ENCODE measurements around the gene RBP3.

The RBP3 gene

DNA sequence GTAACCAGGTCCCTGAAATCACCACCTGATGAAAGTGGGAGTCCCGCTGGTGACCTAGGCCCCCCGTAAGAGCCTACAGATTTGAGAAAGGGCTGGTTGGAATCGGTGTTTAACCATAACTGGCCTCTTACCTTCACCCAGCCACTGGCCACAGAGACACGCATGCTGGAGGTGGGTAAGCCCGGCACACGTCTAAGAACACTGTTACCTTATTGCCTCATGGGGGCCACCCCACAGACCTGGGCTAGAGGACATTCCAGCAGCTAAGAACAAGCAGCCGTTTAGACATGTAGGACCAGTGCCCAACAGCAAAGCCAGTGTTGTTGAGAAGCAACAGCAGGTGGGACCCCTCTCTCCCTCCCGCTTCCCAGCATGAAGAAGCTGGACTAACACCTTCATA lies 28.4 kb upstream of the RBP3 start:
- FAIRE-seq, result no peak

DNA sequence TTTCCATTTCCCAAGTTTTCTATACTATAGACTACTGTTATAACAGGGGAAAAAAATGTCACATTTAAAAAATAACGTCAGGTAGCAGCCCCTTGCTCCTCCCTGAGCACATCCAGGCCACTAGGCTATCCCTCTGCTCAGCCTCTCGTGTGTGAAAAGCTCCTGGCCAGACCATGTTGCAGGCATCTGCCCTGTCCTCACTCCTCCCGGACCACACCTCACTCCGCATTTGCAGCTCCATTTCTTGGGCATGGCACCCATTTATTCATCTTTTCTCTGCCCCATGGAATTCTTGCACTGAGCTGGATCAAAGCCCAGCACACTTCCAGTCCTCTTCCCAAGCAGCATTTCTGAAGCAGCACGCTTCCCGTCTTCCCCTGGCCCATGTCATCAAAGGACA lies 27.4 kb upstream of the RBP3 start:
- no peak for FAIRE-seq

DNA sequence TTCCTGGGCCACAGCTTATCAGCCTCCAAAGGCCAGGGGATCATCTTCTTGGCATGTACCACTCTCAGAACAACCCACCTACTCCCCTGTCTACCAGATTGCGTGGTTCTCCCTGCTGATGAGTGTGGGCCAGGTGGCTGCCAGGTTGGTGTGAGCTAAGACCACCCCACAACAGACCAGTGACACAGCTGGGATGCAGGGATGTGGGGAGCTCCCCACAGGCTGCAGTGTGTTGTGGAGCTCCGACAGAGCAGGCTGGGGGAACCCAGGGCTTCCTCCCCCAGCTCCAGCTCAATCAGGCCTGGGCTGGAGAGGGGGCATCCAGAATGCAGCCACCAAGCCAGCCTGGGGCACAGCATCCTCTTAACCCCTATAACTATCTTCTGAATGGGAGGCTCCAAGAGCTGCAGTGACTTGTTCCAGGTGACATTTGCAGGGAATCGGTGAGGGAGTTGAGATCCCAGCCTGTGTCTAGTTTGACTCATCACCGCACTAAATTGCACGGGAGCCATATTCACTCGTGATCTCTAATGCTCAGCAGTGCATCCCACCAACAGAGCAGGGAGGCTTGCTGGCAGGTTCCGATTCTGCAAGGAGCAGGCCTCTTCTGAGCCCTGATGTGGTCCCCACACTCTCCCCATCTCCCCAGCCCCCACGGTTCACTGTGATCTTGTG lies 26.5 kb upstream of the RBP3 start:
- FAIRE-seq, result no peak

DNA sequence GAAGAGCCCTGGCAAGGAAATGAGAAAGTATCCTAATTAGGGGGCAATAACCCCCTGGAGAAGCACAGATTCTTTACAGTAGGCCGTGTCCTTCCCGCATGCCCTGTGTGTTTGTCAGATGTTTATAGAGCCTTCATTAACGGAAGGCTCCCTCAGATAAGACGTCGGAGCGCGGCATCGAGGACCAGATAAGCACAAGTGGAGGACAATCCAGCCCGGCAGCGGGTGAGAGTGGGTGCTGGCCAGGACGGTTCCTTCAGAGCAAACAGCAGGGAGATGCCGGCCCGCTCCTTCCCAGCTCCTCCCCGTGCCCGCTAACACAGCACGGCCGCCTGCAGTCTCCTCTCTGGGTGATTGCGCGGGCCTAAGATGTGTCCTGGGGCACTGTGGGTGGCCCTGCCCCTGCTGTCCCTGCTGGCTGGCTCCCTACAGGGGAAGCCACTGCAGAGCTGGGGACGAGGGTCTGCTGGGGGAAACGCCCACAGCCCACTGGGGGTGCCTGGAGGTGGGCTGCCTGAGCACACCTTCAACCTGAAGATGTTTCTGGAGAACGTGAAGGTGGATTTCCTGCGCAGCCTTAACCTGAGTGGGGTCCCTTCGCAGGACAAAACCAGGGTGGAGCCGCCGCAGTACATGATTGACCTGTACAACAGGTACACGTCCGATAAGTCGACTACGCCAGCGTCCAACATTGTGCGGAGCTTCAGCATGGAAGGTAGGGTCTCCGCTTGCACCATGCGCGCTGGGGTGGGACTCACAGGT lies 25.7 kb upstream of the RBP3 start, which contains the start of gene GDF2:
TSS of gene GDF2 (plus strand) at position 155 of the 762 bp plus-strand sequence. CDS start at position 370, 215 bp downstream.
- FAIRE-seq, result no peak

DNA sequence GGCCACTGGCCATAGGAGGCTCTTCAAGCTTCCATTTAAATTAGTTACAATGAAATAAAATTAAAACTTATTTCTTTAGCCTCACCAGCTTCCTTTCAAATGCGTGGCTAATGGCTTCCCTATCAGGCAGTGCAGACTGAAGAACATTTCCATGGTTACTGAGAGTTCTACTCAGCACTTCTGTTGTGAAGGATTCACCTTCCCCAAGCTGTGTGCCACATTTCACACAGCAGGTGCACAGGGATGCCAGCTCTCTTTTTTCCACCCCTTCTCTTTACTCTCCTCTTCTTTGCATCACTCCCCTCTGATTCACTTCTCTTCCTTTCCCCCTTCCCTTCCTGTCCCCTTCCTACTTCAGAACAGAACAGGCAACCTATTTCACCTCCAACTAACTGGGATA lies 25.1 kb upstream of the RBP3 start:
- FAIRE-seq, result no peak

DNA sequence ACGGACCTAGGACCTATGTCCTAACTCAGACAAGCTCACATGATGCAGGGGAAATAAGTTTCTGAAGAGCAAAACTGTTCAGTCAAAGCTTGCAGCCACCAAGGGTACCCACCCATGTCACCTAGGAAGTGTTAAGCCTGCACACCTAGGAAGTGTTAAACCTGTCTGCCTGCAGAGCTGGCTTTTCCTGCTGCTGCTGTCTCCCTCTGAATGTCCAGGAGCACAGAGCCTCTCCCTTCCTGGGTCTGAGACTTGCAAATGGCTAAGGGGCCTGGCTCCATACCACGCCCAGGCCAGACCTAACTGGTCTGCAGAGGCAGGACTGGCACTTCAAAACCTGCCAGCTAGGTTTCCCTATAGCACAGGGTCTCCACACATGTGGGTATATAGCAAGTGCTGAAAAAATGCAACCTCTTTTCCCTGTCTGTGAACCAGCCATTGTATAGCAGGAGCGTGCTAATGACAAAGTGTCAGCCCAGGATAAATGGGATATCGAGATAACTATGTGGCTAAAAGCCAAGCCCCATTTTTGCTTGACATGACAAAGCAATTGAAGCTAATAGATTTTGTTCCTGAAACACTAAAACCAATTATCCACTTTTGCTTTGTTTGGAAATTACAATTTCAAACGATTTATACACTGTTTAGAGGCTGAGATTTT lies 24.4 kb upstream of the RBP3 start:
- no peak for FAIRE-seq

DNA sequence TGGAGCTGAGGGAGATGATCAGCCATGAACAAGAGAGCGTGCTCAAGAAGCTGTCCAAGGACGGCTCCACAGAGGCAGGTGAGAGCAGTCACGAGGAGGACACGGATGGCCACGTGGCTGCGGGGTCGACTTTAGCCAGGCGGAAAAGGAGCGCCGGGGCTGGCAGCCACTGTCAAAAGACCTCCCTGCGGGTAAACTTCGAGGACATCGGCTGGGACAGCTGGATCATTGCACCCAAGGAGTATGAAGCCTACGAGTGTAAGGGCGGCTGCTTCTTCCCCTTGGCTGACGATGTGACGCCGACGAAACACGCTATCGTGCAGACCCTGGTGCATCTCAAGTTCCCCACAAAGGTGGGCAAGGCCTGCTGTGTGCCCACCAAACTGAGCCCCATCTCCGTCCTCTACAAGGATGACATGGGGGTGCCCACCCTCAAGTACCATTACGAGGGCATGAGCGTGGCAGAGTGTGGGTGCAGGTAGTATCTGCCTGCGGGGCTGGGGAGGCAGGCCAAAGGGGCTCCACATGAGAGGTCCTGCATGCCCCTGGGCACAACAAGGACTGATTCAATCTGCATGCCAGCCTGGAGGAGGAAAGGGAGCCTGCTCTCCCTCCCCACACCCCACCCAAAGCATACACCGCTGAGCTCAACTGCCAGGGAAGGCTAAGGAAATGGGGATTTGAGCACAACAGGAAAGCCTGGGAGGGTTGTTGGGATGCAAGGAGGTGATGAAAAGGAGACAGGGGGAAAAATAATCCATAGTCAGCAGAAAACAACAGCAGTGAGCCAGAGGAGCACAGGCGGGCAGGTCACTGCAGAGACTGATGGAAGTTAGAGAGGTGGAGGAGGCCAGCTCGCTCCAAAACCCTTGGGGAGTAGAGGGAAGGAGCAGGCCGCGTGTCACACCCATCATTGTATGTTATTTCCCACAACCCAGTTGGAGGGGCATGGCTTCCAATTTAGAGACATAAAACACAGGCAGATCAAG lies 22.6 kb upstream of the RBP3 start:
- no peak for FAIRE-seq

DNA sequence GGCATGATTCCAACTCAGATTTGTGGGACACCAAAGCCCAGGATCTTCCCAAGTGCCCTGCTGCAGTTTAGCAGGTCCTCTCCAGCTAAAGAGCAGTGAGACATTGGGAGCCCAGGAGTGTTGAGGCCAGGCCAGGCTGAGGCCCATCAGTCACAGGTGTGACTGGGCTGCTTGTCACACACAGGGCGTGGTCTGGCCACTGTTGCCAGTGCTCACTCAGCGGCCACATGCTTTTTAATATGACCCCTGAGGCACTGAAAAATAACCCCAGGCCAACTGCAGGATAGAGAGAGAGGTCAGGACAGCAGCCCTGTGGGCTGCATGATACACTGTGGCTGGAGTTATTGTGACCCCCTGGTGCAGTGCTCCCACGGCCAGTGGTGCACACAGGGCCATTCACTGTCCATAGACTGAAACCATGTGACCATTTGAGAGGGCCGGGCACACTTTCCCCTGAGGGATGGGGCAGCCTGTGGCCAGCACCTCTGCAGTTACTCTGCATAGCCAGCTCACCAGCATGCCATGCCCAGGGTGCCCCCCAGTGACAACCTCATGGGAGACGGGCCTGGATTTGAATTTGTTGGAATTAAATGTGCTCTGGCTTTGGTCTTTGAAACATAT lies 21.7 kb upstream of the RBP3 start:
- no peak for FAIRE-seq

DNA sequence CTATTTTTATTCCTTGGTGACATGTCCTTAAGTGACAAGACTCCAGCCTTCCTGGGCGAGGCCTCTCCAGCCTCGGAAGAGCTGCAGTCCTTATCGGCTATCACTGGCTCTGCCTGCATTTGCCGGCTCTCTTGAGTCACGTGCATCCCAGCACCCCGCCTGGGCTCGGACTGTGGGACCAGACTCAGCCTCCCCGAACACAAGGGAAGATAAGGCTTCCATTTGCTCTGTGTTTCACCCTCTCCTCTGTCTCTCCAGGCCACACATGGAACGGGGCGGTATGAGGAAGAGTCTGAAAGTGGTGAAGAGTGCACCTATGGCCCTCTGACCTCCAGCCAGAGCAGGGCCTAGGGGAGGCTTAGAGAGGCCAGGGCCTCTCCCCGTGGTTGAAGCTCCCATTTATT lies 21.2 kb upstream of the RBP3 start:
- no peak for FAIRE-seq

DNA sequence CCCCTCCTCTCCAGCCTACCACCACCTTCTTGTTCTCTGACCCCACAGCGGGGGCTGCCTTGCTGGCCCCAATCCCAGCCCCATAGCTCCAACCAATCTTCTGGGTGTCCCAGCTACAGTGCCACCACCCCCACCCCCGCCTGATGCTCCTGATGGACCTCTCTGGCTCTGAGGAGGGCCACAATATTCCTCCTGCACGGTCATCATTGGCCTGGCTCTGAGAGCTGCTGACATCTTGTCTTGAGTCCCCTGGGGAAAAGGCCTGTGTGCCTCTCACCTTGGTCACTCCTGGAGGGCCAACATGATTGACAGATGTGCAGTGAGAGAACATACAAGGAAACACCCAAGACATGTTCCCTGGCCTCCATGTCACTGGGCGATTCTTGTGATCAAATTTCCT lies 18.3 kb upstream of the RBP3 start:
- no peak for FAIRE-seq

DNA sequence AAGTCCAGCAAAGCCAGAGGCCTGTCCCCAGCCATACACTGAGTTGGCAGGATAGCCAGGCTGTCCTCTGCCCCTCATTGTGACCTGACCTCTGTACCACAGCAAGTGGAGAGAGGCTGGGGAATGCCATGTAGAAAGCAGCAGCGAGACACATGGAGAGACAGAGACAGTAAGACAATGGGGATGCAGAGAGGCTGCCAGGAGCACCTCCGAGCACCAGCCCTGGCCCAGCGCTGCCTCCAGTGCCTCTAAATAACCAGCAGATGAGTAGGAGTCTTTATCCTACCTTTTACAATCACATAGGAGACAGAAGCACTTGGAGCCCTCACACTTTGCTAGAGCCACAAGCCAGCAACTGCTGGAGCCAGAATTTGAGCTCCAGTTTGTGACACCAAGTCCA lies 17.8 kb upstream of the RBP3 start:
- no peak for FAIRE-seq

DNA sequence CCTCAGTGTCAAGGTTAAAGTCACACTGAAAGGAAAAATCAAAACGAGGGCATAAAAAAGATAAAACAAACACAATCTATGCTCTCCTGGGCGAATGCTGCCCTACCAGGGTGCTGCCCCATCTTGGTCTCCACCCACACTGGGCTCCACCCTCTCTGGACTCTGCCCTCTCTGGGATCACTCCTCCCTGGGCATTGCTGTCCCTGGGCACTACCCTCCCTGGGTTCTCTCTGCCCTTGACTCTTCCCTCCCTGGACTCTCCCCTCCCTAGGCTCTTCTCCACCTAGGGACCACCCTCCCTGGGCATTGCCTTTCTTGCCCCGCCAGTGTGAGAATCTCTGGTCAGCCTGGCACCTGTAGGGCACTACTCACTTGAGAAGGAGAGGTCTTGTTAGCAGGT lies 17.4 kb upstream of the RBP3 start:
- no peak for FAIRE-seq

DNA sequence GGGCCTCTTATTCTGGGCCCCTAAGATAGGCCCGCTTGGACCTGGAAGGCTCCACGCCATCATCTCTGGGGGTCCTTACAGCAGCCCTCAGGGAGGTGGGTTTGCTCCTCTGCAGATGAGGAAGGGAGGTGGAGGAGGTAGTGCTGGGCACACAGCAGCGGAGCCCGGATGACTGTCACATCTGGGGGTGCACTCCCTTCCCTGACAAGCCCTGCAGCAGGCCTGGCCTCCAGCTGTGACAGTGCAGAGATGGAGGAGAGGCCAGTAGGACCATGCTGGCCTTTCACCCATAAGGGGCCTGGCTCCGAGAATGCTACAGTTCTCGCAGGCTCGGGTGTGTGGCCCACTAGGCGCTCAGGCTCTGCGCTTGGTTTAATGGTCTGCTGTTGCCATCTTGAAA lies 16.7 kb upstream of the RBP3 start:
- FAIRE-seq, result no peak

DNA sequence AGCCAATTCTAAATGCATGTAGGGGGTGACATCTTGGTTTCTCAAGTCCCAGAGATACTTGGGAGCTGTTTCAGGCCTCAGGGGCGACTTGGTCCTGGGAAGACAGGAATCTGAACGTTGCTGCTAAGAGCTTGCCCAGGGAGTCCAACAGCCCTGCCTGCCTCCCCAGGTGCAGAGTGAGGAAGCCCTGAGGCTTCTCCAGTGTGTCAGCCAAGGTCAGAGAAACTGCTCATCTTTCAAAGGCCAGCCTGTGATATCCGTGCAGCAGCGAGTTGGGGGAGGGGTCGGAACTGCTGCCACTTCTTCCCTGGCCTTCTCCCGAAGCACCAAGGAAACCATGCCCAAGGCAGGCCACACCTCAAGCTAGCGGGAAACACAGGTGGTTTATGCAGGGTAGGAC lies 16.2 kb upstream of the RBP3 start:
- FAIRE-seq, result no peak

DNA sequence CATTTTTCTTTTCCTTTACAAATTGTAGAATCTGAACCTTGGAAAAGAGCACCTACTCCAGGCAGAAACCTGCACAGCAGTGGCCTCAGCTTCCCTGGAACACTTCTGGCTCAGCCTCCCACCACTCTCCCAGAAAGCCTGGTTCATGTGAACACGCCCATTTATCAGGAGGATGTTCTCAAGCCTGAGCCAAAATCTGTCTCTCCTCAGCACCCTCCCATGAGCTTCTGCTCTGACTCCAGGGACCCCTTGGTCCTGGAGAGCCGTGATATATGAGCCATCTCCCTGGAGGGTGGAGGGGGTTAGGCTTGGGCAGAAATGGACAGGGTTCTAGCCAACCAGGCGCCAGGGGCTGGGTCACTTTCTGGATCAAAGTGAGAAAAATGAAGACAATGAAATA lies 15.8 kb upstream of the RBP3 start:
- FAIRE-seq, result no peak

DNA sequence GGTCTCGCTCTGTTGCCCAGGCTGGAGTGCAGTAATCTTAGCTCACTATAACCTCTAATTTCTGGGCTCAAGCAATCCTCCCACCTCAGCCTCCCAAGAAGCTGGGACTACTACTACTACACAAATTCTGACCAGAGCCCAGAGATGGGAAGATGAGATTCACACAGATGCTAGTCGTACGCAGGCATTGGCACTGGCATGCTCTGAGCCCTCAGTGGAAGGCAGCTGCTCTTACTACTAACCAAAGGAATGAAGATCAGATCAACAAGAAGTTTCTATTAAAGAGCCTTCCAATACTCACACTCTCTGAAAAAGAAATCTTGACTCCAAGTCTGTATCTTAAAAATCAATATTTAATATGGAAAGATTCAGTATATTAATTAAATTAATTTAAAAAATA lies 15.2 kb upstream of the RBP3 start:
- no peak for FAIRE-seq

DNA sequence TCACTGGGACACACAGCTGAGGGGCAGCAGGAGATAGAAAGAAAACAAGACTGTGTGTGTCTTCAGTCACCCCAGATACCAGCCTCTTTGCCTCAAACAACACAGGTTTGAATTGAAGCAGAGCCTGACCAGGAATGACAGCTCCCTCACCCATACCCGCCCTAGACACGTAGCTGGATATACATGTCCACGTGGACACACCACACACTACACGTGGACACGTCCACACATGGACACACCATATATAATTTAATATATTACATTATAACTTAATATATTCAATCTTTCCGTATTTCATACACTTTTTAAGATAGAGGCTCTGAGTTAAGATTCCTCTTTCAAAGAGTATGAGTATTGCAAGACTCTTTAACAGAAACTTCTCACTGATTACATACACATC lies 14.6 kb upstream of the RBP3 start:
- FAIRE-seq, result no peak

DNA sequence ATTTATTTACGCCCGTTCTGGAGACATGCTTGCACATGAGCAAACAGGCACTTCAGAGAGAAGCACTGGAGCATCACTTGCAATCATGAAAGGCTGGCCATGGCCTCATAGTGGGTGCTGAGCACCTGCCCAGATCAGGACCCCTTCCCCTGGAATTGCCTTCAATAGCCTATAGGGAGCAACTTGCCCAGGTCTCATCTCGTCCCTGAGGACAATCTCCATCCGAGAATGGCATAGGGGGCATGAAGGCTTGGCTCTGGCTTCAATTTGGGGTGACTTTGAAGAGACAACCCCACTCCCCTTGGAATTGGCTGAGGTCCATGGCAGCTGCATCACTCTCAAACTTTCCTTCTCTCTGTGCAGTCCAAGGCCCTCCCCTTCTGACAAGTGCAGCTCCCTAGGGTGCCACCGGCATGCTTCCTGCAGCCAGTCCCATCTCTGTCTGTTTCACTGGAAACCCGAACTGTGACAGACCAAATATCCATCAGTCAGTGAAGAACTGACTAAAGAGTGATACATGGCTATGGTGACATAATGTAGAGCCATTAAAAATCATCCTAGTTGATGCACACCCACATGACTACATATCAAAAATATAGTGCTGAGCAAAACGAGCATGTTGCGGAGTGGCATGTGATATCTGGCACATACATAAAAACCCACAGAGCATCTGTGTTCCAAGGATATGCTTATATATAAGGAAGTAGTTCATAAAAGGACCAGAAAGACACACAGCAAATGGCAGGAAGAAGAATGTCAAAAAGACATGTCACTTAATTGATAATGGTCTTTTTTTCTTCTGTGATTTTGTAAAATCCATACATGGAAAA lies 13.5 kb upstream of the RBP3 start:
- FAIRE-seq, result no peak

DNA sequence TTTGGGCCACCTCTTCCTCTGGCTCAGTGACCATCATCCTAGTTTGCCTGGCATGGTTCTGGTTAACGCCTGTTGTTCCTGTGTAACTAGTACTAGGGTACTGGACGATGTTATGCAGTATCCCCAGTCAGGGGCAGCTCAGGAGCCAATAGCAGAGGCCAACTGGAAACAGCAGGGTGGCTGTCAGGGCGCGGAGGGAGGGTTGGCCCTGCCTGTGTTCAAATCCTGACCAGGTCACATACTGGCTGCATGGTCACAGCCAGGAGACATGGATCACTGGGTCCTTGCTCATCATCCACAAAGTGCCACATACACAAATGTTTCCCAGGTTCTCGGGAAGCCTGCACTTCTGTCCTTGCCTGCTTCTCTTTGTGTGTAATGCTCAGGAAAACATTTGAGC lies 12.3 kb upstream of the RBP3 start:
- no peak for FAIRE-seq

DNA sequence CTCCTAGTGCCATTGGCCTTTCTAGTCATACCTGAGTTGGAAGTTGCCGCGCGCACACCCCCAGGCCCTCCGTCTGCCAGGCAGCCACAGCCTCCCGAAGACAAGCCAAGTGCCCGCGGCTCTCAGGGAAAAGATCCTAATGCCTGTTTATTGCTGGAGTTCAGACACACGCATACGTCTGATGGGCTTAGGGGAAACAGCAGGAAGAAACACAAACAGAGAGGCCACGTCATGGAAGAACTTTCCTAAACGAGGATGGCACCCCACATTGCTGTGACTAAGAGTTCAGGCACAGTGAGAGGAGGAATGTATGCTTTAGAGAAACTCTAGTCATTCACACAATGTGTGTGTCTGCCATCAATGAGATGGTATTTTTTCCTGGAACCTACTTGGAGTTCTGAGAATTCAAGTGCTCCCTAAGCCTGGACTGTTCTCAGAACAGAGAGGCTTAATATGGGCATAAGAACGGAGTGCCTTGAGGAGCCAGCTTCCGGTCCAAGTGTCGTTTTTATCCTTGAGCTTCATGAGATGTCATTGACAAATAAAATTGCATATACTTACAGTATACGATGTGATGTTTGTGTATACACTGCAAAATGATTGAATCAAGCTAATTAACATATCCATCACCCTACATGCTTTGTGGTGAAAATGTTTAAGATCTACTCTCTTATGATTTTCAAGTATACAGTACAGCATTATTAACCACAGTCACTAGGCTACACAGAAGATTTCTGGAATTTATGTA lies 11.6 kb upstream of the RBP3 start:
- no peak for FAIRE-seq

DNA sequence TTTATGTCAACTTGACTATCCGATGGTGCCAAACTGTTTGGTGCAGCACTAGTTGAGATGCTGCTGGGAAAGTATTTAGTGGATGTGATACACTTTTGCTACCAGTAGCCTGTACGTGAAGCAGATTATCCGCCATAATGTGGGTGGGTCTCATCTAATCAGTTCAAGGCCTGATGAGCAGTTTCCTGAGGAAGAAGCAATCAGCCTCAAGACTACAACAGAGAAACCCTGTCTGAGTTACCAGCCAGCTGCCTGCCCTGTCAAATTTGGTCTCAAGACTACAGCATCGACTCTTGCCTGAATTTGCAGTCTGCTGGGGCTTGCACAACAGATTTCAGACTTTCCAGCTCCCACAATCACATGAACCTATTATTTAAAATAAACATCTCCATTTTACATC lies 10.9 kb upstream of the RBP3 start:
- FAIRE-seq, result no peak
